NCI-H1694 treated with DMSO at 0.1 percent for 48 hours (cell line): Measurements from ENCODE around the gene ANGPTL5.
"Not testable (repeated sequence)": the region's sequence is repeated elsewhere in the genome, so short reads cannot be mapped to it uniquely, and the experiment has no call there.

Experiments used
- DNase-seq: peaks from one replicate; lab custom pipeline; 2025; lab: John Stamatoyannopoulos, UW

ANGPTL5 gene

DNA sequence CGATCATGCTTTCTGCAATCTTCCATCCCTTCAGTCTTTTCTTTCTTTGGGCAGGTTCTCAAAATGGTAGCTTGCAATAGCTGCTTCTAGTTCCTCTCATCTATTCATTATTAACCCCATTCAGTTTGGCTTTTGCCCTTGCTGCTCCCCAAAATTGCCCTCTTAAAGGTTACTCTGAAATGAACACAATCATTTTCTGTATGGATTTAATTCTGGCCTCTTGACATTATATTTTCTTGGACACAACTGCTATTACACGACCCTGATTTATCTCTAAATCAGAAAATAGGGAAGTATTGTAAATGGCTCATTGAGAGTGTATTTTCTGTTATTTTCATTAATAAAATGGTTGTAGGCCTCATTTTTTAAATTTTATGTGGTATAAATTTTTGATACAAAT is at the start of gene ANGPTL5:
TSS of gene ANGPTL5 (minus strand) at position 101 of the 400 bp plus-strand sequence. CDS start 8,613 bp downstream, outside the sequence.
- DNase-seq, result no peak

DNA sequence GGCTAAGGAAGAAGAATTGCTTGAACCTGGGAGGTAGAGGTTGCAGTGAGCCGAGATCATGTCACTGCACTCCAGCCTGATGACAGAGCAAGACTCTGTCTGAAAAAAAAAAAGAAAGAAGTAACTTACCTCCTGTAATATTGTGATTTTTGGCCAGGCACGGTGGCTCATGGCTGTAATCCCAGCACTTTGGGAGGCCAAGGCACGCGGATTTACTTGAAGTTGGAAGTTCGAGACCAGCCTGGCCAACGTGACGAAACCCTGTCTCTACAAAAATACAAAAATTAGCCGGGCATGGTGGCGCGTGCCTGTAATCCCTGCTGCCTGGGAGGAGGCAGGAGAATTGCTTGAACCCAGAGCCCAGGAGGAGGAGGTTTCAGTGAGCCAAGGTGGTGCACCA is 47.9 kb upstream of the ANGPTL5 start:
- DNase-seq, result not testable (repeated sequence)

DNA sequence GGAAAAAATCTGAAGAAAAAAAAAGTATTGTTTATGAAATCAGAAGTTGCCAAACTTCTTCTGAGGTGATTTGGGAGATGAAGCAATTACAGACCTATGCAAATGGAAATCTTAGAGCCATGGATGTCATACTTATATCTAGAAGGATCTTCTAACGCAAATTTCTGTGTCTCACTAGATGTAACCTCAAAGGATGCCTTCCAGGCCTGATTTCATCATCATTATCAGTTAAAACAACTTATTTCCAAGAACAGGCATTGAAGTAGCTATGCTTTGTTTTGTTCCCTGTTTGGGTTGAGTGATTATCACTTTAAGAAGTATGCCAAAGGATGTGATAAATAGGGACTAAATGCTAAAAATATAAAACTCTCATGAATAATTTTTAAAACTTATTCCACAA is 43.9 kb upstream of the ANGPTL5 start:
- no peak for DNase-seq

DNA sequence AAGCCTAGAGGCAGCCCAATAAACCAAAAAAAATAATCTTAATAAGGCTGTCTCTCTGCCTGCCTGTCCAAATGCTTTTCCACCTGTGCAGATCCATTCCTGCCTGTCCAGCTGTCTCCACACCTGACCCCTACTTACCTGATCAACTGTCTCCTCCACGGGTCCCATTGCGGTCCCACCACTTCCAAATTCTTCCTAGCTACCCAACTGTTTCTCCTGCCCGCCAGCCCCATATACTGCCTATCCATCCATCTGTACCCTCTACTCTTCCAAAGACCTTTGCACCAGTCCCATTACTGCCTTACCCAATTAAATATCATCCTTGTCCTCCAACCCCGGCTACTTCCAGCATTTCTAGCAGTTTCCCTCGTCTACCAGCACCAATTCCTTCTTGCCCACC is 39.4 kb upstream of the ANGPTL5 start:
- DNase-seq, result no peak

DNA sequence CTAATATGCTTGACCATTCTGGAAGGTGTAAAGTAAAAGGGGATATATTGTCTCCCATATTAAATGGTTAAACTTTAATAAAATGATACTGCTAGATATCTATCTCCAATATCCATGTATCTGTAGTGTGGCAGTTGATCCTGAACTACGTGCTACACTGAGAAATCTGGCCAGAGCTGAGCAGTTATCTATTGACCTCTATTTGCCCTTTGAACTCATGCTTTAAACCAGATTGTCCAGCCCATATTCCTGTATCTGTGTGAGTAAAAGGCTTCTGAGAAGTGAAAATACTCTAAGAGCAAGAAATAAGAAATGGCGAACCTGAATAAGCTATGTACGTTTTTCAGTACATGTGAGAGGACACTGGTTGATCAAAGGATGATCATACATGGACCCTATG is 39.0 kb upstream of the ANGPTL5 start:
- DNase-seq, result no peak

DNA sequence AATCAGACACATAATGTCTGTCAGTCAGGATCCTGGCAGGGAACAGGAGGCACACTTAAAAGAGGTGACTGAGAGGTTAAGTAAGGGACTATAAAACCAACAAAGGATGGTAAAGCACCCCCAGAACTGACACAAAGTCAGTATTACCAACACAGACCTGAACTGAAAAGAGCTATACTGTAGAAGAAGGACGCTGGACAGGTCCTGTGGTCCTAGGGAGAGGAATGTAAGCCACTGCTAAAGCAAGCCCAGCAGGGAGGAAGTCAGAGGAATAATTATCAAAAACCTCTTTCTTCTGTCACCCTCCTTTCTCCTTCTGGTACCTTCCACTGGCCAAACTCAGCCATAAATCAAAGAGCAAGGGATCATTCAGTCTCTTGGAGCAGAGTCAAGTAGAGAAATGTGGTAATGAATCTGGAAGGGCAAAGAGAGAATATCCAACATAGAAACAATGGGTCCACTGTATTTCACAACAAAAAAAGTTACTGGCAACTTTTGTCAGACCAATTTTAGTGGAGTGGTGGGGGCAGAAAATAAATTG is 33.4 kb upstream of the ANGPTL5 start:
- DNase-seq, result no peak

DNA sequence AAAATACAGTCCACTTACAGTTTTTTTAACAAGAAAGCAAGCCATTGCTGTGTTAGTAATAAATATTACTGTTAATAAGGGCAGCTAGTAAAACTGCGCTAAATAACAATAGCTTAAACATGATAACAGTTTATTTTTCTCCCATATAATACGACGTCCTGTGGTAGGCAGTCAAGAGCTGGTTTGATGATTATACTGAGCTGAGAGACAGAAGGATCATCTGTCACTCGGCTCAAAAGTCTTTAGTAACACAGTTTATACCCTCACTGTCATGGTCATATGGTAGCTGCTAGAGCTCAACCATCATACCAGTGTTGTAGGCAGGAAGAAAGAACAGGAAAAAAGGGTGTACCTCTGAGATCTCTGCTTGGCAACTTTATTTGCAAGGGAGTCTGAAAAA is 29.1 kb upstream of the ANGPTL5 start:
- no peak for DNase-seq

DNA sequence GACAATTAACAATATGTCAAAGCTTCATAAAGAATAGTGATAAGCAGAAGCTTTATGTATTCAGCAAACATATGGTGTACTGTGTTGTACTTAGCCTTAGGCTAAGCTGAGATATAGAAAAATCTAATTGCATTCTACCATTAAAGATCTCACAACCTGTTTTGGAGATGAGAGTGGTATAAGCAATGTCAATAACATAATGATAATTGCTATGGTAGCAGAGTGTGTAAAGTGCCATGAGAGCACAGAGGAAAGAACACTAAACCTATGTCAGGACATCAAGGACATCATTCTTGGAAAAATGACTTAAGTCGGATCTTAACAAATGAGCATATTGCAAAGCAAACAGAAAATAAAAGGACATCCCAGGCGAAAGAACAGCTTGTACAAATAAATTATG is 28.6 kb upstream of the ANGPTL5 start:
- DNase-seq, result no peak

DNA sequence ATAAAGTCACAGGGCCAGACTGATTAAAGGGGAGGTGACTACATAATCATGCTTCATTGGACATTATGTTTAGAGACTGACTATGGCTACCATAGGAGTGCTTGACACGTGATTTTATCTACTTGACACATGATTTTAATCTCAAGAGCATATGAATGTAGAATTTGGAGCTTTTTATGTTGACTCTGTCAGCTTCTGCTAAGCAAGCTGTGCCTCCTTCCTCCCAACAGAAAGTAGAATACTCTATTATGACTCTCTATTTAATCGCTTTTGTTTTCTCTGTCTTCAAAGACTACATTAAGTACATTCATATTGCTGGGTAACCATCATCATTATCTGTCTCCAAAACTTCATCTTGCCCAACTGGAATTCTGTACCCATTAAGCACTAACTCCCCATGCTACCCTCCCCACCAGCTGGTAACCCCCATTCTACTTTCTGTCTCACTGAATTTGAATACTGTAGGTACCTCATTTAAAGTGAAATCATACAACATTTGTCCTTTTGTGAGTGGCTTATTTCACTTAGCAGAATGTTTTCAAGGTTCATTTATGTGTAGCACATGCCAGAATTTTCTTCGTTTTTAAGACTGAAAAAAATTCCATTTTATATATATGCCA is 24.7 kb upstream of the ANGPTL5 start:
- DNase-seq, result no peak

DNA sequence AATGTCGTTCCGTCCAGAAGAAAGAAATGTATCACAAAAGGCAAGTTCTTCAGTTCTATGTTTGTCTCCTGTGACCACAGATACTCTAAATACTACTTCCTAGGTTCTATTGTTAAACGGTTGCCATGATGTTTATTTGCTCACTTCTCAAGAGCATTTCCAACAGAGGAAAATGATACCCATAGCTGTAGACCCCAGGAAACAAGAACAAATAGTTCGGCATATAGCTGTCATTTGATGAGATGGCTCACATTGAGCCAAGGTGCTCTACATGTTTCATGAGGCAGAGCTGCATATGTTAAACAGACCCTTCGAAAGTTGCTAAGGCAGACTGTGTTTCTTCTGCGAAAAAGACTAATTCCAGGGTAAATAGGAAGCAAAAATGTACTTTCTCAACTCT is 15.4 kb upstream of the ANGPTL5 start:
- DNase-seq, result no peak

DNA sequence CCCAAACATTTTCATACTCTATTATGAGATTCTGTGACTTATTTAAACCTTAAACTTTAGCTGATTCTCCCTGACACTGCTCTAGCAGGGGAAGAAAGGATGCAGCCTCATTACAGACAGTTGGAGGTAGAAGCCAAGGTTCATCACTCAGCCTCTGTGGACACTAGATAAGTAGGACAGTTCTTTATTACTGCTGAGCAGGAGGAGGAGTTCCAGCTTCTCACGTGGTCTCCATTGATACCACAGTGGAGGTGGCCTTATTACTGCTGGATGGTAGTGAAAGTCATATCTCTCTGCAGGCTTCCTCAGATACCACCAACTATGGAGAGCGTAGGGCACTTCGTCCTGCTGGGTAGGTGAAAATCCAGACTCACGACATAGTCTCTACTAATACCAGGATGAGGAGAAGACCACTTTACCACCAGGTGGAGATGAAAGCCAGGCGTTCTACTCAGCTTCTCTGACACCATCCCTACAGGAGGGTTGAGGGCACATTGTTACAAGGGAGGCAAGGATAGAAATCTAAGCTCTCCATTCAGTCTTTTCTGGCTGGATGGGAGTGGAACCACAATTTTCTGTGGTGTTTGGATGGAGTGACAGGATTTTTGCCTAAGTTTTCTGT is 13.1 kb upstream of the ANGPTL5 start:
- DNase-seq, result no peak

DNA sequence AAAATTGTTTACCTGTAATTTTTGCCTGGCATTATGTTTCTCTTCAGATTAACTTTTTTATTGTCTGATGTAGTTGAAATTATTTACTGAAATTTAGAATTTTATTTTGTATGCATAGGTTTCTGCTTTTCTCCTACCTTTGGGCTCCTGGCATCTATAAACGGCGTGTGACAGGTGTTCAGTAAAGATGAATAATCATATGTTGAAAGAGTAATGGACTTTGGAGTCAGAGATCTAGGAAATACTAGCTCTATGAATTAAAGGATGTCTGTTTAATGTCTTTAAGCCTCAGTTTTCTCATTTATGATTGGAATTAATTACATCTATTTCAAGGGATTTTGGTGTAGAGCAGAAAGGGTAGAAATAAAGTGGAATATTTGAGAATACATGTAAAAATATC is 7.2 kb upstream of the ANGPTL5 start:
- no peak for DNase-seq

DNA sequence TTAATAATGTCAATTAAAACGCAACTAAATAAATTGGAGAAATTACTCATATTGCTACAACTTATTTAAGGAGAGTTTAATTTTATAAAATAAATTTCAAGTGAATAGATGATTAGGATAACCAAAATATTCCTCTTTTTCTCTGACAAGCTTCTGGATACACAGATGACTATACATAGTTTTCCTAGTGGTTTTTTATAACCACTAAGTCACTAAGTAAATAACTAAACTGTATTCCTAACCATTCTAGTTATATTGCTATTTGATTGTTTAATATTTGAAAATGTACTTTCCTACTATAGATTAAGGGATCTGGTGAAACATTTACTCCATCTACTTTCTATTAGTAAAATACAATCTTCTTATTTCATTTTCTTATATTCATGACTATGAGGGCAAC is 4.7 kb upstream of the ANGPTL5 start:
- no peak for DNase-seq

DNA sequence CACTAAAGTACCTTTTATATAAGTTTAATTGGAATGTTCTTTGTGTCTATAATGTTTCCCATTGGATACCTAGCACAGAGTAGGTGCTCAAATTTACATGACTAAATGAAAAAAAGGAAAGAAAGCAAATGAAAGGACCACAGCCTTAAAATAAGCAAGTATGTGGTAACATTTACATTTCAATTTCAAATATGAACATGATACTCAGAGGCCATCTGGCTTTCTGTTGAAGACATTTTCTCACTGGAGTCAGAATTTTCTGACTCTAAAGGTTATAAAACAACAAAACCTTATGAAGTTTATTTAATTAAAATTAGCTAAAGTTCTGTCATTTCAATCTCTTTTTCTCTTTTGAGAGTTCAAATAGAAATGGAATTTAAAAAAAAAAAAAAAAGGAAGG is 904 bp upstream of the ANGPTL5 start:
- no peak for DNase-seq

DNA sequence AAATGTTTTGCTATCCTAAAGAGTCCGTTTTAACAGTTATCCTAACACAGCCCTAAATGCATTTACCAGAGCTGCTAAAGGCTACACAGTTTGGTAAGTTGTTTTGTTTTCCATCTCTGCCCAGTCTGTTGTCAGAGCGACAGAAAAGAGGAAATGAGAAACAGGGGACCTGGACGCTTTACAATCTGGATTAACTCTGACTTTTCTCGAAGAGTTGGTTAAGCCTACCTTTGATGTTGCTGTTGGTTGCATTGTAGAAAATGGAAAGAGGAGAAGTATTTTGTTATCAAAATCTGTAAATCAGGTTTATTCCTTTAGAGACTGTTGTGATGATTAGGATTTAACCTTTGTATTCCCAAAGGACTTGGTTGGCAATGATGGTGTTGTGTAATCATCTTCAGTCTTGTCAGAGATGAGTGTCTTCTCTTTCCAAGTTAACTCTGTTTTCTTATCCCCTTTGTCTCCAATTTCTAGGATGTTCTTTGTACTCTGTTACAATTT is 481 bp downstream of the ANGPTL5 start:
- DNase-seq, result no peak

DNA sequence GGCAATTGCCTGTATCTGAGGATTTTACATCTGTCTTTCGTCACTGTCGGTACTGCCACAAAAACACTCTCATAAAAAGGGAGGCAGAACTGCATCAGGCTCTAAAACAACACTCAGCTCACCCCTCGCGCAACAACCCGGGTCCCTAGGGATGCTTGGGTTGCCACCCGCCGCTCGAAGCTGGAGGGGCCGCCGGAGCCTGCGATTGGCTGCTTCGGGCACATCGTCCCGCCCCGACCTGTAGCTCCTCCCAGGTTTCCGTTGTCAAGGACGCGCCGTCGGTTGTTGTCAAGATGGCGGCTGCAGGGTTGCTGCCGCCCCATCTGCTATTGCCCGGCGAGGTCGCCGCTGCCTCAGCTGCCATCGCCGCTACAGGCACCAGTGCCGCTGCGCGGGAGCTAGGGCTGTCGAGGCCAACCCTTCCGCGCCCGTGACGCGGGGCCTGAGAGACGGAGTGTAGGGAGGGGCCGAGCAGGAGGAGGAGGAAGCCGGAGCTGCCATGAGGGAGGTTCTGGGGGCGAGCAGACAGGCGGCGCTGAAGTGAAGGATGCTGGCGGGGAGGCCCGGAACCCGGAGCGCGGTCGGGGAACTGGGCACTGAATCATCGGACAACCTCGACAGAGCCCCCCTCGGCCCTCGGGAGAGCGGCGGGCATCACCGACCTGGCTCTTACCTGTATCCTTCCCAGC is 1.4 kb downstream of the ANGPTL5 start, which contains the start of gene CEP126:
TSS of gene CEP126 (plus strand) at position 273 of the 689 bp plus-strand sequence. CDS start at position 548, 275 bp downstream.
- DNase-seq, result peak; percentile 62

DNA sequence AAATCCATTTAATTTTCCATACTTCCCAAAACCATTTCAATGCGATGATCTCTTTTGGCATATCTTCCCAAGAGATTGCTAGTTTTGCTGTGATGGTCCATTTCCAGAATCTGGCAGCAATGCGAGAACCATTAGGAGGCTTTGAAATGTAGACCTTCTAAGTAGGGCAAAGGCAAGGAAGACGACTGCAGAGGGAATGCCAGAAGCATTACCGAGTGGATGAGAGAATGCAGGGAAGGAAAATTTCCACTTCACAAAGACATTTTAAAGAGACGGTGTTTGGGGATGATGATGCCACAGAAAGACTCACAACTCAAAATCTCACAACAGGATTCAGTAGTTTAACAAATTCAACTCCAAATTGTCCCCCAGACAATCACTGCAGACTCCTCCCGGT is 2.0 kb downstream of the ANGPTL5 start:
- no peak for DNase-seq

DNA sequence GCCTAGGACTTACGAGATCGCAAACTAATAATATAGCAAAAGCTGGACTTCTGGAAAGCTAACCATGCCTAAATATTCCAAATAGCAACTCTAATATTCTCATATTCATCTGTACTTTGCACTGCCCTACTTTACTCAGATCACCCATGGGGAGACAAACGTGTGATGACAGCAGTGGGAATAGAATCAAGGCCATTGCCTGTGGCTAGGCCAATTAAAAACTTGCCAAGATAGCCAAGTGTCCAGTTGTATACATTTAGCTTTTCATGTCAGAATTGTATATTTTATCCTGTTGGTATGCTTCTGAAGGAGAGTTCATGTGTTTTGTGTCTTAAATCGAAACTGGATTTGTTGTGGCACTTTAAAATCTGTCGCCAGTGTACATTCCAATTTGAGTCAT is 2.7 kb downstream of the ANGPTL5 start:
- DNase-seq, result no peak

DNA sequence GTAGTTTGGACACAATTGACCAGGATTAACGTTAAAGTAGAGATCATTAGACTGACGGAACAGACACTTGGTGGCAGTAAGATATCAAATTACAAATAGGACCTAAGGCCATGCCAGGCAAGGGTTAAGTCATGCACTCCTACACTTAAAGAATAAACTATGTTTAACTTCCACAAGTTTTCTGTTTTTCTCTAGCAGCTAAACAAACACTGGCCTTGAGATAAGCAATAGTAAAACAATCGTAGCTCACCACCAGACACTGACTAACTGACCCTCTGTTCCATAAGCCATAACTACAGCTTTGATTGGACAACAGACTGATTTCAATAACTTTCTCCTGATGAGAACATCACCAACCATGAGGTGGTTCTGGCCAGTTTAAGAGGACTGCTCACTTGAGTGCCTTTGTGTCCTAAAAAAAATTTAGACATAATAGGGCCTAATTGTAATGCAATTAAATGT is 3.5 kb downstream of the ANGPTL5 start:
- DNase-seq, result no peak

DNA sequence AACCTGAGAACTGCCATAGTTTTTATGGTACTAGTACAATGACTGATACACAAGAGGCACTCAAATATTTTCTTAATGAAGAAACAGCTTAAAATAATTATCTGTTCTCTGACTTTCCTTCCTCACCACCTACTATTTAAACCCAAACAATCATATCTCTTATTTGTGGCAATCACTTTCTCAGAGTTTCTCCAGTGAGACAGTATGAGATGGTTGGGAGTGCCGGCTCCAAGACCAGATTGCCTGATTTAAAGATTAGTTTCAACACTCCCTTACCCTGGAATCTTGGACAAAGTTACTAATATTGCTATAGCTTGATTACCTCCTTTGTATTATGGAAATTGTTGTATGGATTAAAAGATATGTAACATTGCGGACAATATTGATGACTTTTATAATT is 7.2 kb downstream of the ANGPTL5 start:
- DNase-seq, result no peak

DNA sequence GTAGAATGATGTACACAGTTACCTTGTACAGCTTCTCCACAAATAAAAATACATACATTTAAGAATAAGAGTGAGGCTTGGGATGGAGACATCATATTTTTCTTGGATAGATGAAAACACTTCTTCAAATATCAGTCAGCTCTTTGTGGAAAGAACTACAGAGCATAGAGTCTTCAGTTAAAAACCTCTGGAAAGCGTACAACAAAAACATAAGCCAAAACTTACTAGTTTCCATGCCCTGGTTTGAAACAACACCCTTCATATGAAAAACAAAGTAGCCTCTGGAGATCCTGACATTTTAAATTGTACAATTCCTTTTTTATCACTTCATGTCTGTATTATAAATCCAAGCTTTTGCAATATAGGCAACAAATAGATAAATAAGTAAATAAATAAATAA is 8.5 kb downstream of the ANGPTL5 start:
- DNase-seq, result no peak

DNA sequence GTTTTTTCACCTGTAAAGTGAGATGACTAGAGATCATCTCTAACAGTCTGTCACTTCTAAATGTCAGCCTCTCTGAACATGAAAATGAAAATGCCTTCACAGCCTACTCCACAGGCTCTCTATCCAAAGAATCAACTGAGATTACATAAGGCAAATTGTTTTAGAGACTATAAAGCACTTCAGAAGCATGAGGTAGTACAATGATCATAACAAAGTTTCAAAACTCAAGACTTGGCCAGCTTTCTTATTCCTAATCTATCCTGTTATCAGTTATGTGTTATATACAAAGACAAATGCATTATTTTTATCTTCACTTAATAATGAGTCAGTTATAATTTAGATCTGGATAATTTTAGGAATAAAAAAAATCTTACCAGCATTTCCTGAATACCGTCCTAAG is 21.8 kb downstream of the ANGPTL5 start:
- no peak for DNase-seq

DNA sequence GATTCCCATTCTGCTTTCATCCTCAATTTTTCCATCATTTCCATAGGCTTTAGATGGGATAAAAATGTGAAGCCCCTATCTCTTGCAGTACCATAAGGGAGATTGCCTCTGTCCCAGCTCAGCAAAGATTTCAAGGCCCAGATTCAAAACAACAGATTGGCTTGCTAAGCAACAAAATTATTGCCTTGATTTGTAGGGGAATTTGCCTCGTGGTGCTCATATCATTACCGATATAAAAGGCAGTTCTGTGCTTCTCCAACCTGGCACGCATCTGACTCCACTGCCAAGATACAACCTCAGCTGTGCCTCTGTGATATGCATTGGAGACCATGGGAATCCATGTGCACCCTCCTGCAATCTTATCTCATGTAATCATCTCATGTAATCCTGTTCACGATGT is 26.6 kb downstream of the ANGPTL5 start:
- DNase-seq, result no peak
